HL-60 (cell line): Measurements from ENCODE around the gene S100A7.

Experiments used
- CTCF ChIP-seq: IDR thresholded peaks from one replicate; pipeline ENCODE4 v1.5.1; 2011; ENCODE audit warnings: low read length, control low read depth, inconsistent platforms; ENCODE audit not compliant: insufficient read depth
- POLR2AphosphoS5 ChIP-seq: IDR thresholded peaks from 2 replicates; pipeline ENCODE4 v1.6.1; 2012; ENCODE audit warnings: low read depth
- SPI1 ChIP-seq: IDR thresholded peaks from 2 replicates; pipeline ENCODE4 v1.6.1; 2012; ENCODE audit warnings: low read depth, mild to moderate bottlenecking, borderline replicate concordance

- TF ChIP-seq CTCF (no peak), POLR2AphosphoS5 (no peak), SPI1 (no peak)
Measured at GRCh38 chr1:153432874-153433681, 27.4 kb downstream of the S100A7 start.
